Astrocyte (in vitro differentiated cells and primary cell): ENCODE data around the gene ME2.
"Not testable (repeated sequence)": the region's sequence is repeated elsewhere in the genome, so short reads cannot be mapped to it uniquely, and the experiment has no call there.

Source experiments
- CTCF ChIP-seq: IDR thresholded peaks from 2 replicates; pipeline ENCODE4 v1.5.1; 2011; ENCODE audit warnings: low read depth, mild to moderate bottlenecking, inconsistent platforms, low read length, moderate library complexity; ENCODE audit not compliant: insufficient read depth
- EZH2 ChIP-seq: IDR thresholded peaks from 2 replicates; pipeline ENCODE4 v1.6.1; 2012; ENCODE audit warnings: mild to moderate bottlenecking, low read length, inconsistent platforms; ENCODE audit not compliant: insufficient read depth

DNA sequence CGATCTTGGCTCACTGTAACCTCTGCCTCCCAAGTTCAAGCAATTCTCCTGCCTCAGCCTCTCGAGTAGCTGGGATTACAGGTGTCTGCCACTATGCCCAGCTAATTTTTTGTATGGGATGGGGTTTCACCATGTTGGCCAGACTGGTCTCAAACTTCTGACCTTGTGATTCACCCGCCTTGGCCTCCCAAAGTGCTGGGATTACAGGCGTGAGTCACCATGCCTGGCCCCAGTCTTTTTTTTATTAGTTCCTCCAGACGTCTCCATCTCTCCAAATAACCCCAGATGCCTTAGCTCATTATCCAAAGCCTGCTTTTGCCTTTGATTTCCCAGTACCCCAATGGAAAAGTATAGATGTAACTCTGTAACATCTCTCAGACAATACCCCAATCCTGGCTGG, 21.8 kb upstream of the ME2 start:
- TF ChIP-seq CTCF, EZH2: not testable (repeated sequence)
